SJCRH30 (cell line): ENCODE measurements around the gene C16orf74. TPM values are rescaled to one million over a fixed set of nuclear protein-coding genes. Genes with fewer than 3 reads are reported as not detected.

Experiments used
- DNase-seq, 2 experiments: peaks; one replicate each; pipeline ENCODE4 v3.0.0-alpha.2; 2015 to 2020
- H3K27ac ChIP-seq: fragments of 250-450 bp; sonication (Bioruptor Pico); 2 replicates; pipeline ENCODE4 v1.5.1; 2020; ENCODE audit warnings: mild to moderate bottlenecking, moderate library complexity
- H3K27me3 ChIP-seq: fragments of 250-450 bp; sonication (Bioruptor Pico); 2 replicates; pipeline ENCODE4 v1.5.1; 2020; ENCODE audit warnings: mild to moderate bottlenecking, moderate library complexity
- H3K36me3 ChIP-seq: fragments of 250-450 bp; sonication (Bioruptor Pico); 2 replicates; pipeline ENCODE4 v1.5.1; 2020; ENCODE audit warnings: mild to moderate bottlenecking, moderate library complexity
- H3K4me1 ChIP-seq: fragments of 250-450 bp; sonication (Bioruptor Pico); 2 replicates; pipeline ENCODE4 v1.5.1; 2020; ENCODE audit warnings: mild to moderate bottlenecking, moderate library complexity
- H3K4me3 ChIP-seq: fragments of 250-450 bp; sonication (Bioruptor Pico); 2 replicates; pipeline ENCODE4 v1.5.1; 2020; ENCODE audit warnings: mild to moderate bottlenecking, moderate library complexity
- H3K9me3 ChIP-seq: fragments of 250-450 bp; sonication (Bioruptor Pico); replicated peaks from 2 replicates; pipeline ENCODE4 v1.5.1; 2020; ENCODE audit warnings: mild to moderate bottlenecking, moderate library complexity
- total RNA-seq: library from RNA; depleted of rRNA; stranded (reverse); fragments of >200 nt; shearing (Covaris generic); gene quantifications from 2 replicates; pipeline ENCODE4 v1.2.3, GENCODE V29; 2014

C16orf74 gene
- total RNA-seq, 1 experiment from 2014 or later, result 1.1 TPM

- Histone ChIP-seq H3K9me3 (no peaks in the 10 kb centered on the region), H3K4me1 (no peaks in the 10 kb centered on the region), H3K36me3 (peaks cover 41% of the 10 kb centered on the region), H3K27me3 (no peaks in the 10 kb centered on the region), H3K4me3 (no peak overlapping the region), H3K27ac (no peak overlapping the region)
- DNase-seq, result no peak
Observed at GRCh38 chr16:85678821-85679220, 72.1 kb downstream of the C16orf74 start.

- Histone ChIP-seq H3K27me3 (no peaks in the 10 kb centered on the region), H3K27ac (no peak overlapping the region), H3K9me3 (no peaks in the 10 kb centered on the region), H3K4me3 (no peak overlapping the region), H3K36me3 (peaks cover 38% of the 10 kb centered on the region), H3K4me1 (no peaks in the 10 kb centered on the region)
- no peak for DNase-seq
Observed at GRCh38 chr16:85678016-85678415, 72.9 kb downstream of the C16orf74 start.

- Histone ChIP-seq H3K9me3 (no peaks in the 10 kb centered on the region), H3K36me3 (peaks cover 38% of the 10 kb centered on the region), H3K4me3 (no peak overlapping the region), H3K27me3 (no peaks in the 10 kb centered on the region), H3K27ac (no peak overlapping the region), H3K4me1 (no peaks in the 10 kb centered on the region)
- no peak for DNase-seq
Observed at GRCh38 chr16:85677383-85677967, 73.4 kb downstream of the C16orf74 start.

- H3K4me3 ChIP-seq, result no peak overlapping the region
- H3K36me3 ChIP-seq, result peaks cover 40% of the 10 kb centered on the region
- DNase-seq, result no peak
- H3K27me3 ChIP-seq, result no peaks in the 10 kb centered on the region
- no peak overlapping the region for H3K27ac ChIP-seq
- H3K4me1 ChIP-seq, result no peaks in the 10 kb centered on the region
- H3K9me3 ChIP-seq, result no peaks in the 10 kb centered on the region
Observed at GRCh38 chr16:85676466-85676865, 74.4 kb downstream of the C16orf74 start.

- no peak for DNase-seq
- H3K36me3 ChIP-seq, result peaks cover 35% of the 10 kb centered on the region
- H3K27ac ChIP-seq, result no peak overlapping the region
Observed at GRCh38 chr16:85675251-85675874, 75.5 kb downstream of the C16orf74 start.

GRCh38 chr16:85674828-85675227 is 76.1 kb downstream of the C16orf74 start:
- no peak overlapping the region for H3K27ac ChIP-seq

More at GRCh38 chr16:85675251-85675874, 75.5 kb downstream of the C16orf74 start:
- Histone ChIP-seq H3K4me1 (no peaks in the 10 kb centered on the region), H3K9me3 (no peaks in the 10 kb centered on the region), H3K27me3 (no peaks in the 10 kb centered on the region), H3K4me3 (no peak overlapping the region)

GRCh38 chr16:85674418-85674755 is 76.5 kb downstream of the C16orf74 start:
- DNase-seq, result no peak
- Histone ChIP-seq H3K27me3 (no peaks in the 10 kb centered on the region), H3K27ac (no peak overlapping the region), H3K9me3 (no peaks in the 10 kb centered on the region), H3K4me1 (no peaks in the 10 kb centered on the region), H3K36me3 (peaks cover 40% of the 10 kb centered on the region), H3K4me3 (no peak overlapping the region)

More at GRCh38 chr16:85674828-85675227, 76.1 kb downstream of the C16orf74 start:
- Histone ChIP-seq H3K4me1 (no peaks in the 10 kb centered on the region), H3K9me3 (no peaks in the 10 kb centered on the region), H3K4me3 (no peak overlapping the region), H3K27me3 (no peaks in the 10 kb centered on the region), H3K36me3 (peaks cover 36% of the 10 kb centered on the region)
- no peak for DNase-seq

- H3K4me1 ChIP-seq, result no peaks in the 10 kb centered on the region
Observed at GRCh38 chr16:85673529-85674417, 77.1 kb downstream of the C16orf74 start.

GRCh38 chr16:85670840-85671239 is 80.1 kb downstream of the C16orf74 start:
- DNase-seq, result no peak
- Histone ChIP-seq H3K4me1 (no peaks in the 10 kb centered on the region), H3K27me3 (no peaks in the 10 kb centered on the region), H3K27ac (no peak overlapping the region), H3K9me3 (no peaks in the 10 kb centered on the region), H3K4me3 (no peak overlapping the region), H3K36me3 (peaks cover 35% of the 10 kb centered on the region)

More at GRCh38 chr16:85673529-85674417, 77.1 kb downstream of the C16orf74 start:
- Histone ChIP-seq H3K27ac (no peak overlapping the region), H3K36me3 (peaks cover 46% of the 10 kb centered on the region), H3K4me3 (no peak overlapping the region), H3K9me3 (no peaks in the 10 kb centered on the region), H3K27me3 (no peaks in the 10 kb centered on the region)
- DNase-seq, result no peak

- DNase-seq, result no peak
- peaks cover 24% of the 10 kb centered on the region for H3K36me3 ChIP-seq
- H3K4me1 ChIP-seq, result no peaks in the 10 kb centered on the region
- no peak overlapping the region for H3K27ac ChIP-seq
- no peaks in the 10 kb centered on the region for H3K27me3 ChIP-seq
- H3K9me3 ChIP-seq, result no peaks in the 10 kb centered on the region
- no peak overlapping the region for H3K4me3 ChIP-seq
Observed at GRCh38 chr16:85668676-85669424, 82.0 kb downstream of the C16orf74 start.

GRCh38 chr16:85667841-85668413 is 83.0 kb downstream of the C16orf74 start:
- Histone ChIP-seq H3K9me3 (no peaks in the 10 kb centered on the region), H3K27ac (no peak overlapping the region), H3K4me3 (no peak overlapping the region), H3K4me1 (no peaks in the 10 kb centered on the region), H3K27me3 (no peaks in the 10 kb centered on the region), H3K36me3 (peaks cover 27% of the 10 kb centered on the region)
- DNase-seq, result no peak

- Histone ChIP-seq H3K27ac (no peak overlapping the region), H3K4me1 (no peaks in the 10 kb centered on the region), H3K4me3 (no peak overlapping the region), H3K27me3 (no peaks in the 10 kb centered on the region), H3K9me3 (no peaks in the 10 kb centered on the region), H3K36me3 (peaks cover 27% of the 10 kb centered on the region)
- no peak for DNase-seq
Observed at GRCh38 chr16:85667261-85667660, 83.6 kb downstream of the C16orf74 start.

GRCh38 chr16:85665929-85666328 is 85.0 kb downstream of the C16orf74 start:
- Histone ChIP-seq H3K36me3 (peaks cover 23% of the 10 kb centered on the region), H3K4me3 (no peak overlapping the region), H3K27ac (no peak overlapping the region), H3K4me1 (no peaks in the 10 kb centered on the region), H3K9me3 (no peaks in the 10 kb centered on the region), H3K27me3 (no peaks in the 10 kb centered on the region)
- DNase-seq, result no peak

- Histone ChIP-seq H3K27me3 (no peaks in the 10 kb centered on the region), H3K4me1 (no peaks in the 10 kb centered on the region), H3K27ac (no peak overlapping the region), H3K4me3 (no peak overlapping the region), H3K36me3 (peaks cover 23% of the 10 kb centered on the region), H3K9me3 (no peaks in the 10 kb centered on the region)
- DNase-seq, result no peak
Observed at GRCh38 chr16:85665373-85665740, 85.5 kb downstream of the C16orf74 start.
